Liver (tissue), 9 donors: Measurements from ENCODE around the gene POLDIP3. TPM values are rescaled to one million over a fixed set of nuclear protein-coding genes. Genes with fewer than 3 reads are reported as not detected.
A peak's percentile ranks its signal among the peaks of the same experiment; 100 is the strongest.

Experiments
- DNase-seq: peaks from one replicate; pipeline ENCODE4 v3.0.0-alpha.2; 2017; ENCODE audit warnings: low spot score
- H3K27ac ChIP-seq, 2 donors: one replicate each; pipeline ENCODE4 v1.7.0; 2013; ENCODE audit warnings: inconsistent platforms in 2 of 2, low read length in 2 of 2, control low read depth in 1 of 2, low read depth in 1 of 2, mild to moderate bottlenecking in 1 of 2
- H3K27me3 ChIP-seq, 4 donors: one replicate each; pipeline versions ENCODE4 v1.6.1 to v1.7.0; 2013; ENCODE audit warnings: low read length in 3 of 4, inconsistent platforms in 1 of 4, mild to moderate bottlenecking in 1 of 4, moderate library complexity in 1 of 4; ENCODE audit not compliant: control insufficient read depth in 4 of 4, insufficient read depth in 4 of 4
- H3K36me3 ChIP-seq, 4 donors: one replicate each; pipeline versions ENCODE4 v1.6.1 to v1.7.0; 2013; ENCODE audit warnings: low read length in 3 of 4, mild to moderate bottlenecking in 3 of 4, low read depth in 1 of 4, moderate library complexity in 1 of 4; ENCODE audit not compliant: control insufficient read depth in 4 of 4, insufficient read depth in 3 of 4
- H3K4me1 ChIP-seq, 4 donors: one replicate each; pipeline versions ENCODE4 v1.6.1 to v1.7.0; 2013; ENCODE audit warnings: low read length in 3 of 4, mild to moderate bottlenecking in 3 of 4, moderate library complexity in 1 of 4; ENCODE audit not compliant: control insufficient read depth in 4 of 4, insufficient read depth in 4 of 4
- H3K4me3 ChIP-seq, 3 donors: one replicate each; pipeline versions ENCODE4 v1.6.1 to v1.7.0; 2013; ENCODE audit warnings: low read length in 3 of 3, control low read depth in 1 of 3, low read depth in 1 of 3, mild to moderate bottlenecking in 1 of 3
- H3K9ac ChIP-seq, 2 donors: one replicate each; pipeline ENCODE4 v1.7.0; 2013; ENCODE audit warnings: low read length in 2 of 2, mild to moderate bottlenecking in 2 of 2, moderate library complexity in 2 of 2, control low read depth in 1 of 2, low read depth in 1 of 2
- H3K9me3 ChIP-seq, 4 donors: one replicate each; pipeline versions ENCODE4 v1.6.1 to v1.7.0; 2013; ENCODE audit warnings: low read length in 3 of 4; ENCODE audit not compliant: control insufficient read depth in 4 of 4
- FOXA1 ChIP-seq: IDR thresholded peaks from 2 replicates; pipeline ENCODE4 v1.6.1; 2016; ENCODE audit warnings: antibody characterized with exemption
- FOXA2 ChIP-seq: IDR thresholded peaks from 2 replicates; pipeline ENCODE4 v1.6.1; 2016; ENCODE audit warnings: antibody characterized with exemption
- GABPA ChIP-seq, 2 donors: IDR thresholded peaks in 1 of 2; conservative IDR thresholded peaks in 1 of 2; 2 replicates each; pipeline ENCODE4 v1.6.1; 2016; ENCODE audit warnings: antibody characterized with exemption in 2 of 2, mild to moderate bottlenecking in 1 of 2, moderate library complexity in 1 of 2
- HNF4A ChIP-seq, 2 donors: conservative IDR thresholded peaks; 2 replicates each; pipeline ENCODE4 v1.6.1; 2016; ENCODE audit warnings: antibody characterized with exemption in 2 of 2, mild to moderate bottlenecking in 2 of 2
- HNF4G ChIP-seq: IDR thresholded peaks from 2 replicates; pipeline ENCODE4 v1.6.1; 2016; ENCODE audit warnings: antibody characterized with exemption
- JUND ChIP-seq, 2 donors: IDR thresholded peaks; 2 replicates each; pipeline ENCODE4 v1.6.1; 2016; ENCODE audit warnings: antibody characterized with exemption in 2 of 2
- RAD21 ChIP-seq, 2 donors: IDR thresholded peaks; 2 replicates each; pipeline ENCODE4 v1.6.1; 2016; ENCODE audit warnings: antibody characterized with exemption in 2 of 2, mild to moderate bottlenecking in 2 of 2
- RXRA ChIP-seq, 2 donors: IDR thresholded peaks; 2 replicates each; pipeline ENCODE4 v1.6.1; 2017 to 2018; ENCODE audit warnings: antibody characterized with exemption in 2 of 2, mild to moderate bottlenecking in 1 of 2
- SP1 ChIP-seq: IDR thresholded peaks from 2 replicates; pipeline ENCODE4 v1.6.1; 2018; ENCODE audit warnings: antibody characterized with exemption, mild to moderate bottlenecking
- TAF1 ChIP-seq: conservative IDR thresholded peaks from 2 replicates; pipeline ENCODE4 v1.6.1; 2016; ENCODE audit warnings: antibody characterized with exemption, mild to moderate bottlenecking
- YY1 ChIP-seq: IDR thresholded peaks from 2 replicates; pipeline ENCODE4 v1.6.1; 2016; ENCODE audit warnings: antibody characterized with exemption, mild to moderate bottlenecking
- WGBS: extraction: QIAGEN DNeasy Blood & Tissue Kit; methylation state at CpG from one replicate; pipeline ENCODE4 v1.1.7; 2013; 5-methylcytosine and 5-hydroxymethylcytosine counted together
- polyA plus RNA-seq, 2 donors: library from polyadenylated mRNA; stranded (reverse) in 1 of 2; unstranded in 1 of 2; fragments of 200-250 nt in 1 of 2; fragments of >200 nt in 1 of 2; fragmentation: Nextera tagmentation in 1 of 2; extraction: Ambion mirVana in 1 of 2; gene quantifications; one replicate each; pipeline versions ENCODE4 v1.2.1 to v1.2.3, GENCODE V29; 2013 to 2015
- total RNA-seq, 2 donors: library from RNA; depleted of rRNA; stranded (reverse); fragments of >200 nt; gene quantifications; one replicate each; pipeline ENCODE4 v1.2.3, GENCODE V29; 2014
- TF ChIP-seq, protein P1 (sequence below): IDR thresholded peaks from 2 replicates; pipeline ENCODE4 v1.6.1; 2016; ENCODE audit warnings: antibody characterized with exemption
- TF ChIP-seq, protein P2 (sequence below): IDR thresholded peaks from 2 replicates; pipeline ENCODE4 v1.6.1; 2016; ENCODE audit warnings: antibody characterized with exemption
- TF ChIP-seq, protein P3 (sequence below): IDR thresholded peaks from 2 replicates; pipeline ENCODE4 v1.6.1; 2016; ENCODE audit warnings: antibody characterized with exemption, mild to moderate bottlenecking
- TF ChIP-seq, protein P4 (sequence below): IDR thresholded peaks from 2 replicates; pipeline ENCODE4 v1.6.1; 2016; ENCODE audit warnings: antibody characterized with exemption
- TF ChIP-seq, protein P5 (sequence below): fragments of 150-350 bp; IDR thresholded peaks from 2 replicates; pipeline ENCODE4 v1.5.1; 2017; ENCODE audit warnings: improper control_type of control experiment, low read depth, low read length; ENCODE audit not compliant: missing input control
- donor health status: healthy.
- donor health status: healthy.
- donor health status: healthy.
- donor health status: healthy.
- donor health status: healthy.

POLDIP3 gene
- total and polyA plus RNA-seq, 4 donors = 14.6 to 22.5 (median 18.0) TPM

DNA sequence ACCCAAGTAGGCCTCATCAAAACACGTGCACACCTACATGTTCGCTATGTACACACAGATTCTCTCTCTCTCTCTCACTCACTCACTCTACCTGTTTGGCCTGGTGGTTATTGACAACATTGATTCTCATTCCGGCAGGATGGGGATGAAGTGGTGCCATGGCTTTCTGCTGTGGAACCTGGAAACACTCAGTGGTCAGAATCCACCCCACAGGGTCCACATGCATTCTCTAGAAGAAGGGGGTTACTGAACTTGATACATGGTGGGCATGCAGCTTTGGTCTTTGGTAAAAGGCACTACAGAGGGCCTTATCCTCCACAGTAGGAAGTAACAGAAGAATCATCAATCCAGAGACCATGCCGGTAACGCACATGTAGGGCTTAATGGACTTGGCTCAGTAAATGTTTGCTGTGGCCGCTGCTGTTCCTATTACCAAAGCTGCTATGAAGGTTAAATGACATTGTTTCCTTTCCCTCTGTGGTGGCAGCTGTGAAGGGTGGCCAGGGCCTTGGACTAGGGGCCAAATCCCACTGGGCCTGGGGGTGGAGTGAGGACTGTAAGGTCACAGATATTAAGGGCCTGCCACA lies 12.7 kb downstream of the POLDIP3 start:
- WGBS = 61% methylated on average over 6 of the region's 6 CpGs
- Histone ChIP-seq H3K4me3 (no peak overlapping the region), H3K4me1 (peaks cover 0 to 19% (median 5%) of the 10 kb centered on the region in 4 donors), H3K27me3 (no peaks in the 10 kb centered on the region), H3K36me3 (peaks cover 13 to 45% (median 33%) of the 10 kb centered on the region in 4 donors), H3K27ac (no peak overlapping the region), H3K9ac (no peak overlapping the region), H3K9me3 (no peaks in the 10 kb centered on the region)
- TF ChIP-seq, protein P1, sequence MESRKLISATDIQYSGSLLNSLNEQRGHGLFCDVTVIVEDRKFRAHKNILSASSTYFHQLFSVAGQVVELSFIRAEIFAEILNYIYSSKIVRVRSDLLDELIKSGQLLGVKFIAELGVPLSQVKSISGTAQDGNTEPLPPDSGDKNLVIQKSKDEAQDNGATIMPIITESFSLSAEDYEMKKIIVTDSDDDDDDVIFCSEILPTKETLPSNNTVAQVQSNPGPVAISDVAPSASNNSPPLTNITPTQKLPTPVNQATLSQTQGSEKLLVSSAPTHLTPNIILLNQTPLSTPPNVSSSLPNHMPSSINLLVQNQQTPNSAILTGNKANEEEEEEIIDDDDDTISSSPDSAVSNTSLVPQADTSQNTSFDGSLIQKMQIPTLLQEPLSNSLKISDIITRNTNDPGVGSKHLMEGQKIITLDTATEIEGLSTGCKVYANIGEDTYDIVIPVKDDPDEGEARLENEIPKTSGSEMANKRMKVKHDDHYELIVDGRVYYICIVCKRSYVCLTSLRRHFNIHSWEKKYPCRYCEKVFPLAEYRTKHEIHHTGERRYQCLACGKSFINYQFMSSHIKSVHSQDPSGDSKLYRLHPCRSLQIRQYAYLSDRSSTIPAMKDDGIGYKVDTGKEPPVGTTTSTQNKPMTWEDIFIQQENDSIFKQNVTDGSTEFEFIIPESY = no peak
- TF ChIP-seq GABPA (IDR thresholded peaks at IDR 0.05 in 1 of 2, conservative IDR thresholded peaks at IDR 0.05 in 1 of 2) (peak in 1 of 2 donors; percentile 39), FOXA2 (no peak), HNF4G (peak; percentile 25), RAD21 (IDR thresholded peaks at IDR 0.05) (peak in 1 of 2 donors; percentile 22), HNF4A (conservative IDR thresholded peaks at IDR 0.05) (peak; percentile 78 to 91), RXRA (IDR thresholded peaks at IDR 0.05) (peak; percentile 64 to 69), JUND (IDR thresholded peaks at IDR 0.05) (no peak), SP1 (peak; percentile 56)
- TF ChIP-seq, protein P2, sequence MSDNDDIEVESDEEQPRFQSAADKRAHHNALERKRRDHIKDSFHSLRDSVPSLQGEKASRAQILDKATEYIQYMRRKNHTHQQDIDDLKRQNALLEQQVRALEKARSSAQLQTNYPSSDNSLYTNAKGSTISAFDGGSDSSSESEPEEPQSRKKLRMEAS = peak; percentile 78
- TF ChIP-seq, protein P3, sequence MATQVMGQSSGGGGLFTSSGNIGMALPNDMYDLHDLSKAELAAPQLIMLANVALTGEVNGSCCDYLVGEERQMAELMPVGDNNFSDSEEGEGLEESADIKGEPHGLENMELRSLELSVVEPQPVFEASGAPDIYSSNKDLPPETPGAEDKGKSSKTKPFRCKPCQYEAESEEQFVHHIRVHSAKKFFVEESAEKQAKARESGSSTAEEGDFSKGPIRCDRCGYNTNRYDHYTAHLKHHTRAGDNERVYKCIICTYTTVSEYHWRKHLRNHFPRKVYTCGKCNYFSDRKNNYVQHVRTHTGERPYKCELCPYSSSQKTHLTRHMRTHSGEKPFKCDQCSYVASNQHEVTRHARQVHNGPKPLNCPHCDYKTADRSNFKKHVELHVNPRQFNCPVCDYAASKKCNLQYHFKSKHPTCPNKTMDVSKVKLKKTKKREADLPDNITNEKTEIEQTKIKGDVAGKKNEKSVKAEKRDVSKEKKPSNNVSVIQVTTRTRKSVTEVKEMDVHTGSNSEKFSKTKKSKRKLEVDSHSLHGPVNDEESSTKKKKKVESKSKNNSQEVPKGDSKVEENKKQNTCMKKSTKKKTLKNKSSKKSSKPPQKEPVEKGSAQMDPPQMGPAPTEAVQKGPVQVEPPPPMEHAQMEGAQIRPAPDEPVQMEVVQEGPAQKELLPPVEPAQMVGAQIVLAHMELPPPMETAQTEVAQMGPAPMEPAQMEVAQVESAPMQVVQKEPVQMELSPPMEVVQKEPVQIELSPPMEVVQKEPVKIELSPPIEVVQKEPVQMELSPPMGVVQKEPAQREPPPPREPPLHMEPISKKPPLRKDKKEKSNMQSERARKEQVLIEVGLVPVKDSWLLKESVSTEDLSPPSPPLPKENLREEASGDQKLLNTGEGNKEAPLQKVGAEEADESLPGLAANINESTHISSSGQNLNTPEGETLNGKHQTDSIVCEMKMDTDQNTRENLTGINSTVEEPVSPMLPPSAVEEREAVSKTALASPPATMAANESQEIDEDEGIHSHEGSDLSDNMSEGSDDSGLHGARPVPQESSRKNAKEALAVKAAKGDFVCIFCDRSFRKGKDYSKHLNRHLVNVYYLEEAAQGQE = peak; percentile 13
- no peak for DNase-seq

DNA sequence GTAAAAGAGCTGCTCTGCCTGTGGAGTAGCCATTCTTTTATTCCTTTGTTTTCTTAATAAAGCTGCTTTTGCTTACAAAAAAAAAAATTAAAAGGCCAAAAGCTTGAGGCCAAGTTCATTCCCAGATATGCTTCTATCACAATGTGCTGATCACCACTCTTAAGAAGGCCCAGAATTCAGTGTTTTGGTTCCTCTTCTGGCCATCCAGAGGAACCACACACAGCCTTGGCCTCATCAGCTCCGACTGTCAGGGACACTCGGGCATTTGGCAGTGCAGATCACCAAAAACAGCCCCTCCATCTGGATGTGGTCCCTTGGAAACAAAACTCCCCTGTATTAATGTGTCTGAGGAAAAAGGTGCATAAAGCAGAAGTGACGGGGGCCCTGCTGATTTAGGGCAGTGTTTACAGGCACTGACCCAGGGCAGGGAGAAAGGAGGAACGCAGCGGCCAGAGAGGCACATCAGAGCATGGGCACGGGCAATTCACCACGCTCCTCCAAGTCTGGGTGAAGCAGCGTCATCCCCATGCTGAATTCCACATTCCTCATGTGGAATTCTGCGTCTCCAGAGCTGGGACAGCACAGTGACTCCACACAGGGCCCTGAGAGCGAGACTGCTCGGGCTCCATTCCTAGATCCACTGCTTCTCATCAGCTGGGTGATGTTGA lies 17.7 kb downstream of the POLDIP3 start:
- no peaks in the 10 kb centered on the region for H3K27me3 ChIP-seq
- peaks cover 0 to 3% (median under 1%) of the 10 kb centered on the region in 4 donors for H3K4me1 ChIP-seq
- H3K36me3 ChIP-seq = peaks cover 29 to 77% (median 62%) of the 10 kb centered on the region in 4 donors
- no peak overlapping the region for H3K27ac ChIP-seq
- no peaks in the 10 kb centered on the region for H3K9me3 ChIP-seq
- DNase-seq = no peak
- H3K9ac ChIP-seq = no peak overlapping the region
- H3K4me3 ChIP-seq = no peak overlapping the region
- WGBS = 93% methylated on average over 11 of the region's 11 CpGs
- TF ChIP-seq RXRA (IDR thresholded peaks at IDR 0.05) (no peak), JUND (IDR thresholded peaks at IDR 0.05) (no peak), HNF4A (conservative IDR thresholded peaks at IDR 0.05) (no peak), RAD21 (IDR thresholded peaks at IDR 0.05) (no peak), FOXA2 (no peak), YY1 (no peak), TAF1 (no peak), FOXA1 (no peak)
- TF ChIP-seq, protein P4, sequence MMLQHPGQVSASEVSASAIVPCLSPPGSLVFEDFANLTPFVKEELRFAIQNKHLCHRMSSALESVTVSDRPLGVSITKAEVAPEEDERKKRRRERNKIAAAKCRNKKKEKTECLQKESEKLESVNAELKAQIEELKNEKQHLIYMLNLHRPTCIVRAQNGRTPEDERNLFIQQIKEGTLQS = no peak
- TF ChIP-seq, protein P5, sequence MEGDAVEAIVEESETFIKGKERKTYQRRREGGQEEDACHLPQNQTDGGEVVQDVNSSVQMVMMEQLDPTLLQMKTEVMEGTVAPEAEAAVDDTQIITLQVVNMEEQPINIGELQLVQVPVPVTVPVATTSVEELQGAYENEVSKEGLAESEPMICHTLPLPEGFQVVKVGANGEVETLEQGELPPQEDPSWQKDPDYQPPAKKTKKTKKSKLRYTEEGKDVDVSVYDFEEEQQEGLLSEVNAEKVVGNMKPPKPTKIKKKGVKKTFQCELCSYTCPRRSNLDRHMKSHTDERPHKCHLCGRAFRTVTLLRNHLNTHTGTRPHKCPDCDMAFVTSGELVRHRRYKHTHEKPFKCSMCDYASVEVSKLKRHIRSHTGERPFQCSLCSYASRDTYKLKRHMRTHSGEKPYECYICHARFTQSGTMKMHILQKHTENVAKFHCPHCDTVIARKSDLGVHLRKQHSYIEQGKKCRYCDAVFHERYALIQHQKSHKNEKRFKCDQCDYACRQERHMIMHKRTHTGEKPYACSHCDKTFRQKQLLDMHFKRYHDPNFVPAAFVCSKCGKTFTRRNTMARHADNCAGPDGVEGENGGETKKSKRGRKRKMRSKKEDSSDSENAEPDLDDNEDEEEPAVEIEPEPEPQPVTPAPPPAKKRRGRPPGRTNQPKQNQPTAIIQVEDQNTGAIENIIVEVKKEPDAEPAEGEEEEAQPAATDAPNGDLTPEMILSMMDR = no peak
- TF ChIP-seq, protein P3 = no peak
- TF ChIP-seq, protein P2 = no peak
